Sigmoid colon (tissue), 7 donors: ENCODE data around the gene OR10V1. TPM values are rescaled to one million over a fixed set of nuclear protein-coding genes. Genes with fewer than 3 reads are reported as not detected.
"Not testable (repeated sequence)": the region's sequence is repeated elsewhere in the genome, so short reads cannot be mapped to it uniquely, and the experiment has no call there.

ENCODE experiments used
- DNase-seq: peaks from one replicate; pipeline ENCODE4 v3.0.0-alpha.2; 2019
- H3K27ac ChIP-seq, 4 donors: fragments of 200-600 bp; sonication (generic); one replicate each; pipeline ENCODE4 v1.5.1; 2016 to 2019; ENCODE audit warnings: mild to moderate bottlenecking in 1 of 4
- H3K27me3 ChIP-seq, 3 donors: fragments of 200-600 bp; sonication (generic); one replicate each; pipeline ENCODE4 v1.5.1; 2019; ENCODE audit warnings: mild to moderate bottlenecking in 1 of 3
- H3K36me3 ChIP-seq, 4 donors: fragments of 200-600 bp; sonication (generic); one replicate each; pipeline ENCODE4 v1.5.1; 2016 to 2019
- H3K4me1 ChIP-seq, 4 donors: fragments of 200-600 bp; sonication (generic); one replicate each; pipeline ENCODE4 v1.5.1; 2017 to 2019
- H3K4me3 ChIP-seq, 4 donors: fragments of 200-600 bp; sonication (generic); one replicate each; pipeline ENCODE4 v1.5.1; 2017 to 2019; ENCODE audit warnings: mild to moderate bottlenecking in 2 of 4, moderate library complexity in 1 of 4
- H3K9me3 ChIP-seq, 4 donors: fragments of 200-600 bp in 3 of 4; sonication (generic) in 3 of 4; one replicate each; pipeline versions ENCODE4 v1.5.1 to v1.6.1; 2013 to 2019
- EP300 ChIP-seq, 4 donors: sonication (generic); formaldehyde crosslinking; IDR thresholded peaks; one replicate each; pipeline ENCODE4 v1.6.1; 2017; ENCODE audit warnings: antibody characterized with exemption in 4 of 4
- POLR2A ChIP-seq, 2 donors: fragments of 450-650 bp; IDR thresholded peaks; one replicate each; pipeline ENCODE4 v1.6.1; 2016; ENCODE audit warnings: antibody characterized with exemption in 2 of 2, mild to moderate bottlenecking in 2 of 2, moderate library complexity in 2 of 2
- POLR2AphosphoS5 ChIP-seq, 4 donors: sonication (generic); formaldehyde crosslinking; IDR thresholded peaks; one replicate each; pipeline ENCODE4 v1.6.1; 2017; ENCODE audit warnings: antibody characterized with exemption in 4 of 4
- WGBS, 2 donors: extraction: QIAGEN DNeasy Blood & Tissue Kit; methylation state at CpG; one replicate each; pipeline ENCODE4 v1.1.7; 2013; 5-methylcytosine and 5-hydroxymethylcytosine counted together
- intact Hi-C: fragments of 100-400 bp; cut with DNase I; formaldehyde crosslinking; loops from one replicate; pipeline ENCODE4 v1.15.1; 2023
- polyA plus RNA-seq, 3 donors: library from polyadenylated mRNA; stranded (reverse); fragments of 200-250 nt; gene quantifications; one replicate each; pipeline ENCODE4 v1.2.3, GENCODE V29; 2013
- total RNA-seq, 4 donors: library from RNA; depleted of rRNA; stranded (reverse); fragments of >200 nt; gene quantifications; one replicate each; pipeline ENCODE4 v1.1.0, GENCODE V29; 2016
- TF ChIP-seq, protein P1 (sequence below), 4 experiments: fragments of 450-650 bp in 3 of 4; fragments of 200-600 bp in 1 of 4; IDR thresholded peaks; one replicate each; pipeline ENCODE4 v1.5.1; 2016 to 2019; ENCODE audit warnings: antibody characterized with exemption in 4 of 4, mild to moderate bottlenecking in 3 of 4, moderate library complexity in 2 of 4
- donor health status: healthy with polysubstance abuse.
- donor health status: Bipolar disorder and iron deficiency.
- donor health status: healthy.

OR10V1 gene
- total and polyA plus RNA-seq, 7 donors = not detected

DNA sequence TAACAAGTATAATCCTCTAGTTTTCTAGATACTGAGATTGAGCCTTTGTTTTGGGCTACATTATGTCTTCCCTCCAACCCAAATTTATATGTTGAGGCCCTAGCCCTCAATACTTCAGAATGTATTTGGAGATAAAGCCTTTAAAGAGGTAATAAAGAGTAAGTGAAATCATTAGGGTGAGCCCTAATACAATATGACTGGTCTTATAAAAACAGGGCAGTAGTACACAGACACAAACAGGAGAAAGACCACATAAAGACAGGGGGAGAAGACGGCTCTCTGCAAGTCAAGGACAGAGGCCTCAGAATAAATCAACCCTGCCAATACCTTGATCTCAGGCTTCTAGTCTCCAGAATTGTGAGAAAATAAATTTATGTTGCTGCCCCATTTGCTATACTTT lies 6.3 kb downstream of the OR10V1 start:
- peaks cover 0 to 2% (median 0%) of the 10 kb centered on the region in 4 donors for H3K9me3 ChIP-seq
- intact Hi-C loops = no loop called here
- H3K27ac ChIP-seq = no peak overlapping the region
- TF ChIP-seq POLR2A (IDR thresholded peaks at IDR 0.05) = no peak
- TF ChIP-seq POLR2AphosphoS5 (IDR thresholded peaks at IDR 0.05) = no peak
- TF ChIP-seq EP300 (IDR thresholded peaks at IDR 0.05) = no peak
- TF ChIP-seq, protein P1, sequence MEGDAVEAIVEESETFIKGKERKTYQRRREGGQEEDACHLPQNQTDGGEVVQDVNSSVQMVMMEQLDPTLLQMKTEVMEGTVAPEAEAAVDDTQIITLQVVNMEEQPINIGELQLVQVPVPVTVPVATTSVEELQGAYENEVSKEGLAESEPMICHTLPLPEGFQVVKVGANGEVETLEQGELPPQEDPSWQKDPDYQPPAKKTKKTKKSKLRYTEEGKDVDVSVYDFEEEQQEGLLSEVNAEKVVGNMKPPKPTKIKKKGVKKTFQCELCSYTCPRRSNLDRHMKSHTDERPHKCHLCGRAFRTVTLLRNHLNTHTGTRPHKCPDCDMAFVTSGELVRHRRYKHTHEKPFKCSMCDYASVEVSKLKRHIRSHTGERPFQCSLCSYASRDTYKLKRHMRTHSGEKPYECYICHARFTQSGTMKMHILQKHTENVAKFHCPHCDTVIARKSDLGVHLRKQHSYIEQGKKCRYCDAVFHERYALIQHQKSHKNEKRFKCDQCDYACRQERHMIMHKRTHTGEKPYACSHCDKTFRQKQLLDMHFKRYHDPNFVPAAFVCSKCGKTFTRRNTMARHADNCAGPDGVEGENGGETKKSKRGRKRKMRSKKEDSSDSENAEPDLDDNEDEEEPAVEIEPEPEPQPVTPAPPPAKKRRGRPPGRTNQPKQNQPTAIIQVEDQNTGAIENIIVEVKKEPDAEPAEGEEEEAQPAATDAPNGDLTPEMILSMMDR (IDR thresholded peaks at IDR 0.05) = no peak
- H3K27me3 ChIP-seq = peaks cover 0 to 3% (median 0%) of the 10 kb centered on the region in 3 donors
- H3K4me1 ChIP-seq = no peaks in the 10 kb centered on the region
- no peak for DNase-seq
- WGBS, 2 donors = 30 to 60% methylated on average over 1 of the region's 1 CpG
- no peak overlapping the region for H3K4me3 ChIP-seq
- no peaks in the 10 kb centered on the region for H3K36me3 ChIP-seq

DNA sequence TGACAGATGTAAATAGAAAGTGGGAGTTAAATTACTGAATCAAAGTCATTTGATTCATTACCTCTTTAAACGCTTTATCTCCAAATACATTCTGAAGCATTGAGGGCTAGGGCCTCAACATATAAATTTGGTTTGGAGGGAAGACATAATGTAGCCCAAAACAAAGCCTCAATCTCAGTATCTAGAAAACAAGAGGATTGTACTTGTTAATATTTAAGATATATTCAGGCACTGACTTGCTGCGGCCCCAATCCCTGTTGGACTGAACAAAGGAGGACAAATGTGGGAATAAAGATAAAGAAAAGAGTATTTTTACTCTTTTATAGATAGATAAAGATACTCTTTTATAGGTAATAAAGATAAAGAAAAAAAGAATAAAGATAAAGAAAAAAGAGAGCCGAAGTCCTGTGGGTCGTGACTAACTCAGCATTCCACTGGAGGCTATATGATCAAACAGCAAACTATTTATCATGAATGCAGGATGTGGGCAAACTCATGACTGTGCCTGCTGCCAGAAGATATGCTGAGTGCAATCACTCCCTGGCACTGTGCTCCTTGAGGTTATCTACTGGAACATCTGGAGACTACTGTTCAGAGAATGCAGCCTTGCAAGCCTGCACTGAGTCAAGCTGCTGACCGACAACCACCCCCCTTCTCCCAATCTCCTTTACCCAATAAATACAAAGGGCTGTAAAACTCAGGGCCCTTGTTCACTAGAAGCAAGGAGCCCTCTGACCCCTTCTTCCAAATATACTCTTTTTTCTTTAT lies 6.9 kb downstream of the OR10V1 start:
- DNase-seq = no peak
- Histone ChIP-seq H3K27ac (no peak overlapping the region), H3K27me3 (peaks cover 0 to 3% (median 0%) of the 10 kb centered on the region in 3 donors), H3K9me3 (peaks cover 0 to 2% (median 0%) of the 10 kb centered on the region in 4 donors), H3K4me1 (no peaks in the 10 kb centered on the region), H3K4me3 (no peak overlapping the region), H3K36me3 (no peaks in the 10 kb centered on the region)
- TF ChIP-seq, protein P1 (IDR thresholded peaks at IDR 0.05) = no peak
- TF ChIP-seq POLR2A (IDR thresholded peaks at IDR 0.05) (no peak), POLR2AphosphoS5 (IDR thresholded peaks at IDR 0.05) (no peak), EP300 (IDR thresholded peaks at IDR 0.05) (no peak)
- WGBS, 2 donors = 26 to 53% methylated on average over 5 of the region's 5 CpGs
- intact Hi-C loops = no loop called here

DNA sequence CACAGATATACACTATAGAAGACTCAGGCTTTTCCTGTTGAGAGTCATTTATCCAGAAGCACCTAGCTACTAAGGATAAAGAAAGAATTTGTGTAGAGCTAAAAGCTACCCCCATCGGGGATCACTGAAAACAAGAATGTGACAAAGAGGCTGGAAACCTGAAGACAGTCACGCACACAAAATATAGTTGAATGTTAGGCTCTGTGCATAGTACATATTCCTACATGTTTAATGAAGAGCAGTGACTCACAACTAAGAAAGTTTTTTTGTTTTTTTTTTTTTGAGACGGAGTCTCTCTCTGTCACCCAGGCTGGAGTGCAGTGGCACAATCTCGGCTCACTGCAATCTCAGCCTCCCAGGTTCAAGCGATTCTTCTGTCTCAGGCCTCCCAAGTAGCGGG lies 8.4 kb downstream of the OR10V1 start:
- TF ChIP-seq EP300 (IDR thresholded peaks at IDR 0.05) (no peak), POLR2A (IDR thresholded peaks at IDR 0.05) (no peak), POLR2AphosphoS5 (IDR thresholded peaks at IDR 0.05) (no peak)
- TF ChIP-seq, protein P1 (IDR thresholded peaks at IDR 0.05) = no peak
- DNase-seq = no peak
- 96% methylated on average over 6 of the region's 6 CpGs for WGBS, 2 donors
- H3K27me3 ChIP-seq = peaks cover 0 to 3% (median 0%) of the 10 kb centered on the region in 3 donors
- no peak overlapping the region for H3K27ac ChIP-seq
- intact Hi-C loops = no loop called here
- H3K9me3 ChIP-seq = peaks cover 0 to 2% (median 0%) of the 10 kb centered on the region in 4 donors
- no peaks in the 10 kb centered on the region for H3K4me1 ChIP-seq
- H3K36me3 ChIP-seq = no peaks in the 10 kb centered on the region
- H3K4me3 ChIP-seq = no peak overlapping the region

DNA sequence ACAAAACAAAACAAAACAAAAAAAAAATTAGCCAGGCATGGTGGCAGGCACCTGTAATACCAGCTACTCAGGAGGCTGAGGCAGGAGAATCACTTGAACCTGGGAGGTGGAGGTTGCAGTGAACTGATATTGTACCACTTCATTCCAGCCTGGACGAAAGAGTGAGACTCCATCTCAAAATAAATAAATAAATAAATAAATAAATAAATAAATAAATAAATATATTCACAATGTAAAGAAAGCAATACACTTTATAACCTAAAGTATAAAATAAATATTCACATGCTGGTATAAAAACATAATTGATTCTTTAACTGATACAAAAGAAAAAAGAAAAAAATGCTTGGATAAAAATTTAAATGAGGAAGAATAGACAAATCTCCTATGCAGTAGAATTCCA lies 10.1 kb downstream of the OR10V1 start:
- H3K4me1 ChIP-seq, H3K27me3 ChIP-seq, H3K27ac ChIP-seq, H3K9me3 ChIP-seq, intact Hi-C loops, H3K4me3 ChIP-seq, DNase-seq, H3K36me3 ChIP-seq: not testable (repeated sequence)
- 92 to 93% methylated on average over 1 of the region's 1 CpG for WGBS, 2 donors

DNA sequence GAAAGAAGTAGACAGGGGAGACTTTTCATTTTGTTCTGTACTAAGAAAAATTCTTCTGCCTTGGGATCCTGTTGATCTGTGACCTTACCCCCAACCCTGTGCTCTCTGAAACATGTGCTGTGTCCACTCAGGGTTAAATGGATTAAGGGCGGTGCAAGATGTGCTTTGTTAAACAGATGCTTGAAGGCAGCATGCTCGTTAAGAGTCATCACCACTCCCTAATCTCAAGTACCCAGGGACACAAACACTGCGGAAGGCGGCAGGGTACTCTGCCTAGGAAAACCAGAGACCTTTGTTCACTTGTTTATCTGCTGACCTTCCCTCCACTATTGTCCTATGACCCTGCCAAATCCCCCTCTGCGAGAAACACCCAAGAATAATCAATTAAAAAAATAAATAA lies 13.5 kb downstream of the OR10V1 start:
- H3K27me3 ChIP-seq, intact Hi-C loops, H3K9me3 ChIP-seq, DNase-seq, H3K36me3 ChIP-seq, H3K27ac ChIP-seq, H3K4me1 ChIP-seq, H3K4me3 ChIP-seq: not testable (repeated sequence)
- WGBS, 2 donors = 76 to 77% methylated on average over 4 of the region's 5 CpGs

DNA sequence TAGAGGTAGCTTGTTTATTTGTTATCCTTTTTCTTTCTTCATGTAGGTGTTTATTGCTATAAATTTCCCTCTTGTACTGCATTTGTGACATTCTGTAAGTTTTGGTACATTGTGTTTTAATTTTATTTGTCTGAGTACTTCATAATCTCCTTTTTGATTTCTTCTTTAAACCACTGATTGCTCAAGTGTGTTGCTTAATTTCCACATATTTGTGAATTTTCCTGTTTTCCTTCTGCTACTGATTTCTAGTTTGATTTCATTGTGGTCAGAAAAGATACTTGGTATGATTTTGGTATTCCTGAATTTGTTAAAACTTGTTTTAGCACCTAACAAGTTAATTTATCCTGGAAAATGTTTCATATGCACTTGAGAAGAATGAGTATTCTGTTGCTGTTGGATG lies 15.1 kb downstream of the OR10V1 start:
- TF ChIP-seq, protein P1 (IDR thresholded peaks at IDR 0.05) = no peak
- TF ChIP-seq EP300 (IDR thresholded peaks at IDR 0.05) (no peak), POLR2AphosphoS5 (IDR thresholded peaks at IDR 0.05) (no peak), POLR2A (IDR thresholded peaks at IDR 0.05) (no peak)
- no peak overlapping the region for H3K4me3 ChIP-seq
- no peaks in the 10 kb centered on the region for H3K36me3 ChIP-seq
- no peaks in the 10 kb centered on the region for H3K4me1 ChIP-seq
- DNase-seq = no peak
- H3K27me3 ChIP-seq = no peaks in the 10 kb centered on the region
- no peaks in the 10 kb centered on the region for H3K9me3 ChIP-seq
- no peak overlapping the region for H3K27ac ChIP-seq
- intact Hi-C loops = no loop called here
